ENCODE results near the gene PXT1. TPM values are rescaled to one million over a fixed set of nuclear protein-coding genes. Genes with fewer than 3 reads are reported as not detected.

Gene PXT1
- total RNA-seq, 2 experiments from 2014 or later: 0.22 to 0.36 TPM

DNA sequence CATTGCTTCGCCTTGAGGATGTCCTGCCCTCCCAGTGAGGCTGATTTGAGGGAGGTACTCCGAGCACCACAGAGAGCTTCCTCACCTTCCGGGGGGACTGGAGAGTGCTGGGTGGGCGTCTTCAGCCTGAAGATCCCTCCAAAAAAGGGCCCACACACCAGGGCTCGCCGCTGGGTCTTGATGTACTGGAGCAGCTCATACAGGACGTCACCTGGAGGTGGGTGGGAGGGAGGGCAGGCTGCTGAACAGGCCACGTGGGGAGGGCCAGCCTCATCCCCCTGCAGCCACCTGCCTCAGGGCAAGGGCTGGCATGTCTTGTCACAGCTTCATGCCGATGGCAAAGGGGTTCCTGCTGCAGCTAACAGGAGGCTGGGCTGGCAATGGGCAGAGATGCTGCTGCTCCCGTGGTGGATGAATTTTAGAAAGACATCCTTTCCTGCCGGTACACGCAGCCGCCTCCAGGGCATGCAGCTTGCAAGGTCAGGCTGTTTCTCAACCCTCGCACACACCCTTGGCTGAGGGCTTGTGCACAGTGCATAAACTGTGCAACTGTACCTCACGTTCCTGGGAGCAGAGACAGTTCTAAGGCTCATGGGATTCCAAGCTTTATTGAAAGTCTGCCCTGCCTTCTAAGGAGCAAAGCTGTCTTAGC, 69.2 kb downstream of the PXT1 start:
- H3K27me3 Mint-ChIP-seq: no peaks in the 10 kb centered on the region
- ChIA-PET CTCF (interaction anchor here (1.1 to 1.8 kb wide), 3 partner anchors 13 to 72 kb away, joined by 3 to 7 read pairs (median 5); no protein-coding TSS in a partner anchor), POLR2A (no interaction called here)
- no peak overlapping the region for H3K27ac Mint-ChIP-seq
- intact Hi-C loops (cut with micrococcal nuclease): no loop called here
- no peak overlapping the region for H3K4me3 Mint-ChIP-seq
- H3K9me3 Mint-ChIP-seq: no peaks in the 10 kb centered on the region
- DNase-seq (no peak), ATAC-seq (no peak)
- H3K4me1 Mint-ChIP-seq (ENCODE audit: low read depth): no peaks in the 10 kb centered on the region
- no peak for TF ChIP-seq CTCF (IDR thresholded peaks at IDR 0.05)
- no peaks in the 10 kb centered on the region for H3K36me3 Mint-ChIP-seq (ENCODE audit: low read depth)

DNA sequence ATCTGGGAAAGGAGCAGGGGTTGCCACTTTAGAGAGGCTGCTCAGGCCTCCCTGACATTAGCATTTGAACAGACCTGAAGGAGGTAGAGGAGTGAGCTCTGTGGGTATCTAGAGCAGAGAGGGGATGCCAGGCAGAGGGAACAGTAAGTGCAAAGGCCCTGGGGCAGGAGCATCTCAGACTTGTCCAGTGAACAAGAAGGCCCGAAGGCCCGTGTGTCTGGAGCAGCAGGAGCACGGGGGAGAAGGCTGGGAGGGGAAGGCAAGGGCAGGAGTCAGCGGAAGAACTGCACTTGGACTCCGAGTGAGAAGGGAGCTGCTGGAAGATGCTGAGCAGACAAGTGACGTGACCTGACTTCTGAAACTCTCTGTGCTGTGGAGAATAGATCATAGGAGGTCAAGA, 70.6 kb downstream of the PXT1 start:
- Mint-ChIP-seq H3K9me3 (no peaks in the 10 kb centered on the region), H3K27ac (no peak overlapping the region), H3K4me1 (ENCODE audit: low read depth) (no peaks in the 10 kb centered on the region), H3K27me3 (no peaks in the 10 kb centered on the region), H3K4me3 (no peak overlapping the region), H3K36me3 (ENCODE audit: low read depth) (no peaks in the 10 kb centered on the region)
- intact Hi-C loops (cut with micrococcal nuclease): no loop called here
- ChIA-PET POLR2A (no interaction called here), CTCF (no interaction called here)
- no peak for ATAC-seq
- no peak for TF ChIP-seq CTCF (IDR thresholded peaks at IDR 0.05)
- no peak for DNase-seq

DNA sequence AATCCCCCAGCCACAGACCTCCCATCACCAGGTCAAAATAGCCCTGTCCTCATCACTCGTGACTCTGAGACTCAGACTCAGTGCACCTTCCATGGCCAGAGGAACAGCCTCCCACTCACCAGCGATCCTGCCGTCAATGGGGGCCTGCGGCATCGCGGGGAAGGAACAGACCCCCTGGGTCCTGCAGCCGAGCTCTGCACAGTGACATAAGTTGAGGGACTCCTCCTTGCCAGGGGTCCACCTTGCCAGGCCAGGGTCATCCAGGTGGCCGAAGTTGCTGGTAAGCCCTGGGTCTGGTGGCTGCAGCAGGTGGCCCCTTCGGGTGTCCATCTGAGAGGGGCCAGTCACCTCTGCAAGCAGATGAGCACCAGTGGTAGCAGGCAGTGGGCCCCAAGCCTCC, 71.4 kb downstream of the PXT1 start:
- Mint-ChIP-seq H3K4me3 (no peak overlapping the region), H3K4me1 (ENCODE audit: low read depth) (no peaks in the 10 kb centered on the region), H3K27me3 (no peaks in the 10 kb centered on the region), H3K27ac (no peak overlapping the region), H3K36me3 (ENCODE audit: low read depth) (no peaks in the 10 kb centered on the region), H3K9me3 (no peaks in the 10 kb centered on the region)
- ATAC-seq (no peak), DNase-seq (no peak)
- intact Hi-C loops (cut with micrococcal nuclease): no loop called here
- TF ChIP-seq CTCF (IDR thresholded peaks at IDR 0.05): no peak
- ChIA-PET CTCF (no interaction called here), POLR2A (no interaction called here)

DNA sequence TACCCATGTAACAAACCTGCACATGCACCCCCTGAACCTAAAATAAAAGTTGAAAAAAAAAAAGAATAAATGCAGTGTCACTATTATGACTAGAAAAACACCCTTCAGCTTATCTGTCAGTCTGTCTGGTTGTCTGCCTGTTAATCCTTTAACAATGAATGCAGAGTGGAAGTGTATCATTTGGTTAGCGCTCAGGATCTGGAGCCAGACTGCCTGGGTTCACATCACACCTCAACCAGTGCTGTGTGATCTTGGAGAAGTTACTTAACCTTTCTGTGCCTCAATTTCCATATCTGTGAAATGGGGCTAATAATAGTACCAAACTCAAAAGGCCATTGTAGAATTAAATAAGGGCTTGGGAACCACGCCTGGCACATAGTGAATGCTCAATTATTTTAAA, 72.0 kb downstream of the PXT1 start:
- no peak for TF ChIP-seq CTCF (IDR thresholded peaks at IDR 0.05)
- ATAC-seq (no peak), DNase-seq (no peak)
- H3K27ac Mint-ChIP-seq: no peak overlapping the region
- intact Hi-C loops (cut with micrococcal nuclease): no loop called here
- H3K4me1 Mint-ChIP-seq (ENCODE audit: low read depth): no peaks in the 10 kb centered on the region
- ChIA-PET POLR2A (no interaction called here), CTCF (no interaction called here)
- no peak overlapping the region for H3K4me3 Mint-ChIP-seq
- no peaks in the 10 kb centered on the region for H3K9me3 Mint-ChIP-seq
- no peaks in the 10 kb centered on the region for H3K36me3 Mint-ChIP-seq (ENCODE audit: low read depth)
- no peaks in the 10 kb centered on the region for H3K27me3 Mint-ChIP-seq

GRCh38 chr6:36368921-36369865, 73.5 kb downstream of the PXT1 start:
- intact Hi-C loops (cut with micrococcal nuclease): loop anchor here (10.0 kb wide), 1 partner anchor 244 kb away; no protein-coding TSS in a partner anchor
- H3K36me3 Mint-ChIP-seq (ENCODE audit: low read depth): no peaks in the 10 kb centered on the region
- no peak overlapping the region for H3K27ac Mint-ChIP-seq
- ChIA-PET POLR2A (interaction anchor here (0.7 to 0.9 kb wide), 3 partner anchors 11 to 20 kb away, joined by 3 to 4 read pairs (median 3); no protein-coding TSS in a partner anchor), CTCF (interaction anchor here (0.6 to 1.1 kb wide), 3 partner anchors 9 to 28 kb away, joined by 3 to 4 read pairs (median 3); no protein-coding TSS in a partner anchor)
- TF ChIP-seq CTCF (IDR thresholded peaks at IDR 0.05): no peak
- ATAC-seq (no peak), DNase-seq (no peak)
- no peak overlapping the region for H3K4me3 Mint-ChIP-seq
- H3K9me3 Mint-ChIP-seq: no peaks in the 10 kb centered on the region
- H3K4me1 Mint-ChIP-seq (ENCODE audit: low read depth): no peaks in the 10 kb centered on the region
- H3K27me3 Mint-ChIP-seq: no peaks in the 10 kb centered on the region
